ENCODE data around the gene CPLX3. TPM values are rescaled to one million over a fixed set of nuclear protein-coding genes. Genes with fewer than 3 reads are reported as not detected.

The CPLX3 gene
- total and polyA plus RNA-seq, 2 of the 8 experiments (the other 6 are each of a cell fraction or from before 2014, with no cell fraction given): 0.17 TPM; not detected in 1

DNA sequence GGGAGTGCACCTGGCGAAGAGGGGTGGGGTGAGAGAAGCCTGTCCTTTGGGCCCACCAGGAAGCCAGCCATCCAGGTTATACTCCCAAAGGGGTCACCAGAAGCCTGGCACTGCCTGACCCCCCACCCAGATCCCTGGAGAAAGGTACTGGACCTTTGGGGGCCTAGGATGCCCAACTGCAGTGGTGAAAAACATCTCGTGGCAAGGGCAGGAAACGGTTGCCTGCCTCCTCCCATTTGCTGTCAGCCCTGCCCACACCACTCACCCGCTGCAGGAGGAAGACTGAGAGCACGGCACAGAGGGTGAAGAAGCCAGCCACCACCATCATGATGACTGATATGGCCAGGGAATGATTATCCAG, 18.8 kb downstream of the CPLX3 start:
- no peak overlapping the region for H3K4ac ChIP-seq (replicated peaks; ENCODE audit: insufficient read length, low read depth, low read length)
- no peak for FAIRE-seq
- H3K14ac ChIP-seq (ENCODE audit: insufficient read length): no peak overlapping the region
- H3K27me3 ChIP-seq (replicated peaks in 1 of 4; ENCODE audit: control insufficient read depth in 3 of 4, extremely low read depth in 1 of 4, insufficient read depth in 3 of 4, low read length in 3 of 4): no peaks in the 10 kb centered on the region
- peaks cover 0 to 13% (median 8%) of the 10 kb centered on the region in 4 experiments; a peak in 6 of 7 replicates for H3K4me1 ChIP-seq (replicated peaks in 1 of 4; ENCODE audit: control insufficient read depth in 3 of 4, insufficient read depth in 4 of 4, low read length in 3 of 4)
- 88% methylated on average over 5 of the region's 5 CpGs; no CpG with 5 or more reads in 1 of the 2 experiments for WGBS, 2 experiments (ENCODE audit: extremely low coverage in 1 of 2, insufficient coverage in 1 of 2, insufficient read length in 1 of 2, insufficient replicate concordance in 2 of 2, low coverage in 1 of 2, low lambda C conversion rate in 2 of 2, missing lambda C conversion rate in 1 of 2)
- TF ChIP-seq GTF2F1 (IDR thresholded peaks at IDR 0.05; ENCODE audit: borderline replicate concordance, low read depth, low read length): no peak
- TF ChIP-seq SAP30 (IDR thresholded peaks at IDR 0.05; ENCODE audit: insufficient read depth, insufficient replicate concordance, low read length): no peak
- TF ChIP-seq CEBPB (IDR thresholded peaks at IDR 0.05; ENCODE audit: low read depth, low read length): no peak
- no peak for TF ChIP-seq KDM1A (IDR thresholded peaks at IDR 0.05; ENCODE audit: borderline replicate concordance, low read length)
- TF ChIP-seq, protein P1, sequence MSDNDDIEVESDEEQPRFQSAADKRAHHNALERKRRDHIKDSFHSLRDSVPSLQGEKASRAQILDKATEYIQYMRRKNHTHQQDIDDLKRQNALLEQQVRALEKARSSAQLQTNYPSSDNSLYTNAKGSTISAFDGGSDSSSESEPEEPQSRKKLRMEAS (IDR thresholded peaks at IDR 0.05): no peak
- no peak overlapping the region for H3K27ac ChIP-seq (ENCODE audit: low read depth, low read length)
- no peak overlapping the region for H2BK5ac ChIP-seq (ENCODE audit: low read depth, low read length)
- H3K9me3 ChIP-seq (ENCODE audit: insufficient read depth in 2 of 2, low read depth in 1 of 2, low read length in 1 of 2): no peaks in the 10 kb centered on the region
- no peak overlapping the region for H3K4me3 ChIP-seq (ENCODE audit: extremely low read depth in 1 of 4, insufficient read depth in 2 of 4, low read depth in 3 of 4, low read length in 4 of 4)
- POLR2A ChIA-PET (ENCODE audit: partially characterized antibody): interaction anchor here (0.8 to 1.3 kb wide), 4 partner anchors 9 to 62 kb away, joined by 3 to 6 read pairs (median 3); no protein-coding TSS in a partner anchor
- H3K4me2 ChIP-seq (ENCODE audit: insufficient read depth in 1 of 2, low read depth in 2 of 2, low read length in 2 of 2): no peak overlapping the region
- no peak overlapping the region for H2BK20ac ChIP-seq (ENCODE audit: low read length)
- H2AK5ac ChIP-seq (ENCODE audit: low read depth, low read length): no peak overlapping the region
- H3K23me2 ChIP-seq (ENCODE audit: low read depth, low read length): peaks cover 7% of the 10 kb centered on the region; the same call in 1 of the 2 replicates
- H2BK15ac ChIP-seq (ENCODE audit: low read length): no peak overlapping the region
- peaks cover 0 to 4% of the 10 kb centered on the region in 2 experiments for H4K20me1 ChIP-seq (replicated peaks in 1 of 2; ENCODE audit: control insufficient read depth in 1 of 2, insufficient read depth in 2 of 2, low read length in 2 of 2)
- no peak overlapping the region for H2AFZ ChIP-seq (ENCODE audit: low read length)
- CTCF ChIA-PET (ENCODE audit: partially characterized antibody): interaction anchor here (0.8 to 2.5 kb wide), 13 partner anchors 9 to 150 kb away, joined by 3 to 24 read pairs (median 4); partner anchors contain the start of gene SCAMP5
- H3K56ac ChIP-seq (replicated peaks; ENCODE audit: insufficient read length, low read depth, low read length): no peak overlapping the region
- no peaks in the 10 kb centered on the region for H3K79me2 ChIP-seq (ENCODE audit: control insufficient read depth in 1 of 2, insufficient read depth in 2 of 2, low read length in 2 of 2)
- no peak overlapping the region for H3K9ac ChIP-seq (replicated peaks in 1 of 4; ENCODE audit: extremely low read depth in 1 of 4, low read depth in 3 of 4, low read length in 3 of 4)
- H3K36me3 ChIP-seq (ENCODE audit: control insufficient read depth in 2 of 4, insufficient read depth in 4 of 4, low read length in 3 of 4): peaks cover 3 to 18% (median 9%) of the 10 kb centered on the region in 4 experiments; a peak in 6 of 8 replicates
- no peak overlapping the region for H4K8ac ChIP-seq (ENCODE audit: extremely low read depth, insufficient read depth, low read length)
- no peak overlapping the region for H3K23ac ChIP-seq (ENCODE audit: insufficient read length)
- no peak overlapping the region for H2BK12ac ChIP-seq (ENCODE audit: low read depth, low read length)
- 0 out of 2 replicates have a peak, but pooled peaks cover 2% of the 10 kb centered on the region for H3K79me1 ChIP-seq (ENCODE audit: low read depth, low read length)
- DNase-seq (ENCODE audit: low read depth in 1 of 2, low spot score in 2 of 2): no peak
- H3K18ac ChIP-seq (ENCODE audit: extremely low read depth, low read length): no peak overlapping the region
- no peak overlapping the region for H4K91ac ChIP-seq (replicated peaks; ENCODE audit: insufficient read length, low read length)
- H4K5ac ChIP-seq (ENCODE audit: insufficient read length, low read depth, low read length): no peak overlapping the region
- no peak overlapping the region for H2BK120ac ChIP-seq (replicated peaks; ENCODE audit: low read depth, low read length)

Measured in H1 (cell line).